GM04504 (cell line): ENCODE results near the gene TMEM179.
"Not testable (repeated sequence)": the region's sequence is repeated elsewhere in the genome, so short reads cannot be mapped to it uniquely, and the experiment has no call there.

Experiments used
- DNase-seq: peaks from one replicate; pipeline ENCODE4 v3.0.0-alpha.2; 2012; ENCODE audit warnings: low read depth

TMEM179 gene

GRCh38 chr14:104586832-104587620, 17.5 kb downstream of the TMEM179 start:
- DNase-seq: no peak

- no peak for DNase-seq
Measured at GRCh38 chr14:104585966-104586697, 18.4 kb downstream of the TMEM179 start.

- DNase-seq: no peak
Measured at GRCh38 chr14:104584557-104584956, 20.0 kb downstream of the TMEM179 start.

GRCh38 chr14:104583424-104584306, 20.9 kb downstream of the TMEM179 start:
- no peak for DNase-seq

GRCh38 chr14:104582662-104583061, 21.9 kb downstream of the TMEM179 start:
- DNase-seq: no peak

GRCh38 chr14:104582005-104582404, 22.6 kb downstream of the TMEM179 start:
- DNase-seq: no peak

GRCh38 chr14:104581521-104581920, 23.1 kb downstream of the TMEM179 start:
- no peak for DNase-seq

GRCh38 chr14:104580961-104581360, 23.6 kb downstream of the TMEM179 start:
- no peak for DNase-seq

- not testable (repeated sequence) for DNase-seq
Measured at GRCh38 chr14:104579939-104580338, 24.6 kb downstream of the TMEM179 start.

GRCh38 chr14:104579507-104579906, 25.1 kb downstream of the TMEM179 start, which contains the start of gene C14orf180:
TSS of gene C14orf180 (plus strand) at chr14:104579764. CDS start at chr14:104586431, 6,667 bp downstream.
- no peak for DNase-seq

- DNase-seq: no peak
Measured at GRCh38 chr14:104578321-104578720, 26.3 kb downstream of the TMEM179 start.

GRCh38 chr14:104577847-104578301, 26.7 kb downstream of the TMEM179 start:
- DNase-seq: no peak

GRCh38 chr14:104577426-104577825, 27.1 kb downstream of the TMEM179 start:
- DNase-seq: no peak

GRCh38 chr14:104576970-104577332, 27.6 kb downstream of the TMEM179 start:
- DNase-seq: no peak

GRCh38 chr14:104576232-104576969, 28.2 kb downstream of the TMEM179 start:
- DNase-seq: no peak

- no peak for DNase-seq
Measured at GRCh38 chr14:104574978-104575583, 29.5 kb downstream of the TMEM179 start.

- no peak for DNase-seq
Measured at GRCh38 chr14:104574536-104574935, 30.0 kb downstream of the TMEM179 start.

GRCh38 chr14:104573930-104574329, 30.6 kb downstream of the TMEM179 start:
- no peak for DNase-seq

- no peak for DNase-seq
Measured at GRCh38 chr14:104572668-104573067, 31.9 kb downstream of the TMEM179 start.

GRCh38 chr14:104572024-104572626, 32.4 kb downstream of the TMEM179 start:
- no peak for DNase-seq

GRCh38 chr14:104571246-104571645, 33.3 kb downstream of the TMEM179 start:
- no peak for DNase-seq
